GM23338 (cell line): ENCODE measurements around the gene YPEL2. TPM values are rescaled to one million over a fixed set of nuclear protein-coding genes. Genes with fewer than 3 reads are reported as not detected.

Experiments
- CREB1 ChIP-seq: fragments of 250-450 bp; sonication (Bioruptor Pico); IDR thresholded peaks from 2 replicates; pipeline ENCODE4 v1.5.0; 2020; ENCODE audit warnings: low read depth, mild to moderate bottlenecking, moderate library complexity
- EZH2 ChIP-seq: fragments of 200-600 bp; sonication (generic); IDR thresholded peaks from one replicate; pipeline ENCODE4 v1.8.0; 2017; ENCODE audit warnings: antibody characterized with exemption, mild to moderate bottlenecking, low read depth; ENCODE audit not compliant: unreplicated experiment
- JUNB ChIP-seq: IDR thresholded peaks from one replicate; pipeline ENCODE4 v1.6.1; 2016; ENCODE audit warnings: antibody characterized with exemption; ENCODE audit not compliant: unreplicated experiment
- POLR2AphosphoS5 ChIP-seq: IDR thresholded peaks from 2 replicates; pipeline ENCODE4 v1.6.1; 2016; ENCODE audit warnings: antibody characterized with exemption, low read depth
- STAT1 ChIP-seq: IDR thresholded peaks from one replicate; pipeline ENCODE4 v1.6.1; 2016; ENCODE audit warnings: antibody characterized with exemption; ENCODE audit not compliant: unreplicated experiment
- ZNF114 ChIP-seq: fragments of 250-450 bp; sonication (Bioruptor Pico); IDR thresholded peaks from 2 replicates; pipeline ENCODE4 v1.5.0; 2020; ENCODE audit warnings: mild to moderate bottlenecking, moderate library complexity
- ZNF331 ChIP-seq: fragments of 250-450 bp; sonication (Bioruptor Pico); IDR thresholded peaks from 2 replicates; pipeline ENCODE4 v1.5.0; 2020; ENCODE audit warnings: low read depth, mild to moderate bottlenecking, moderate library complexity
- polyA plus RNA-seq: library from polyadenylated mRNA; unstranded; fragments of >200 nt; fragmentation: Nextera tagmentation; extraction: Ambion mirVana; gene quantifications from 2 replicates; pipeline ENCODE4 v1.2.1, GENCODE V29; 2016
- total RNA-seq: library from RNA; depleted of rRNA; stranded (reverse); fragments of >200 nt; shearing (Covaris generic); gene quantifications from 2 replicates; pipeline ENCODE4 v1.2.3, GENCODE V29; 2014
- TF ChIP-seq, protein P1 (sequence below): fragments of 250-450 bp; sonication (Bioruptor Pico); IDR thresholded peaks from 2 replicates; pipeline ENCODE4 v1.5.0; 2020; ENCODE audit warnings: mild to moderate bottlenecking, moderate library complexity
- TF ChIP-seq, protein P2 (sequence below): IDR thresholded peaks from 2 replicates; pipeline ENCODE4 v1.6.1; 2016; ENCODE audit warnings: antibody characterized with exemption
- TF ChIP-seq, protein P3 (sequence below): IDR thresholded peaks from one replicate; pipeline ENCODE4 v1.6.1; 2018; ENCODE audit warnings: antibody characterized with exemption; ENCODE audit not compliant: unreplicated experiment

YPEL2 gene
- total and polyA plus RNA-seq, 2 experiments from 2014 or later = 4.1 to 5.2 TPM

DNA sequence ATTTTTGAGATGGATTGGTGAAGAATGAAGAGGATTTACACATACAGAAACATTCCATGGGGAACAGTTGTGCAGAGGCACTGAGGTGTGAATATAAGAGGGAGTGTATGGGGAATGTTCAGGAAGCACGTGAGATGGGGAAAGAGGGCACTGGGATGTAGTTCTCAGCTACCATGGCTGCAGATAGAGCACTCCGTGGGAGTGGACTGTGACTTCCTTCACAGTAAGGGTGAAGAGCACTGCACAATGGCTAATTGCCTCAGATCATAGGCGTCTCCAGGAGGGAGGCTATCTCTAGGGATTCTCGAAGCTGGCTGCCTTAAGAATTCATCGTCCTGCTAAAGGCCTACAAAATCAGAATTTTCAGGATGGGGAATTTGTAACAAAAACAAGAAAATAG, 7.0 kb downstream of the YPEL2 start (continued):
- TF ChIP-seq, protein P1, sequence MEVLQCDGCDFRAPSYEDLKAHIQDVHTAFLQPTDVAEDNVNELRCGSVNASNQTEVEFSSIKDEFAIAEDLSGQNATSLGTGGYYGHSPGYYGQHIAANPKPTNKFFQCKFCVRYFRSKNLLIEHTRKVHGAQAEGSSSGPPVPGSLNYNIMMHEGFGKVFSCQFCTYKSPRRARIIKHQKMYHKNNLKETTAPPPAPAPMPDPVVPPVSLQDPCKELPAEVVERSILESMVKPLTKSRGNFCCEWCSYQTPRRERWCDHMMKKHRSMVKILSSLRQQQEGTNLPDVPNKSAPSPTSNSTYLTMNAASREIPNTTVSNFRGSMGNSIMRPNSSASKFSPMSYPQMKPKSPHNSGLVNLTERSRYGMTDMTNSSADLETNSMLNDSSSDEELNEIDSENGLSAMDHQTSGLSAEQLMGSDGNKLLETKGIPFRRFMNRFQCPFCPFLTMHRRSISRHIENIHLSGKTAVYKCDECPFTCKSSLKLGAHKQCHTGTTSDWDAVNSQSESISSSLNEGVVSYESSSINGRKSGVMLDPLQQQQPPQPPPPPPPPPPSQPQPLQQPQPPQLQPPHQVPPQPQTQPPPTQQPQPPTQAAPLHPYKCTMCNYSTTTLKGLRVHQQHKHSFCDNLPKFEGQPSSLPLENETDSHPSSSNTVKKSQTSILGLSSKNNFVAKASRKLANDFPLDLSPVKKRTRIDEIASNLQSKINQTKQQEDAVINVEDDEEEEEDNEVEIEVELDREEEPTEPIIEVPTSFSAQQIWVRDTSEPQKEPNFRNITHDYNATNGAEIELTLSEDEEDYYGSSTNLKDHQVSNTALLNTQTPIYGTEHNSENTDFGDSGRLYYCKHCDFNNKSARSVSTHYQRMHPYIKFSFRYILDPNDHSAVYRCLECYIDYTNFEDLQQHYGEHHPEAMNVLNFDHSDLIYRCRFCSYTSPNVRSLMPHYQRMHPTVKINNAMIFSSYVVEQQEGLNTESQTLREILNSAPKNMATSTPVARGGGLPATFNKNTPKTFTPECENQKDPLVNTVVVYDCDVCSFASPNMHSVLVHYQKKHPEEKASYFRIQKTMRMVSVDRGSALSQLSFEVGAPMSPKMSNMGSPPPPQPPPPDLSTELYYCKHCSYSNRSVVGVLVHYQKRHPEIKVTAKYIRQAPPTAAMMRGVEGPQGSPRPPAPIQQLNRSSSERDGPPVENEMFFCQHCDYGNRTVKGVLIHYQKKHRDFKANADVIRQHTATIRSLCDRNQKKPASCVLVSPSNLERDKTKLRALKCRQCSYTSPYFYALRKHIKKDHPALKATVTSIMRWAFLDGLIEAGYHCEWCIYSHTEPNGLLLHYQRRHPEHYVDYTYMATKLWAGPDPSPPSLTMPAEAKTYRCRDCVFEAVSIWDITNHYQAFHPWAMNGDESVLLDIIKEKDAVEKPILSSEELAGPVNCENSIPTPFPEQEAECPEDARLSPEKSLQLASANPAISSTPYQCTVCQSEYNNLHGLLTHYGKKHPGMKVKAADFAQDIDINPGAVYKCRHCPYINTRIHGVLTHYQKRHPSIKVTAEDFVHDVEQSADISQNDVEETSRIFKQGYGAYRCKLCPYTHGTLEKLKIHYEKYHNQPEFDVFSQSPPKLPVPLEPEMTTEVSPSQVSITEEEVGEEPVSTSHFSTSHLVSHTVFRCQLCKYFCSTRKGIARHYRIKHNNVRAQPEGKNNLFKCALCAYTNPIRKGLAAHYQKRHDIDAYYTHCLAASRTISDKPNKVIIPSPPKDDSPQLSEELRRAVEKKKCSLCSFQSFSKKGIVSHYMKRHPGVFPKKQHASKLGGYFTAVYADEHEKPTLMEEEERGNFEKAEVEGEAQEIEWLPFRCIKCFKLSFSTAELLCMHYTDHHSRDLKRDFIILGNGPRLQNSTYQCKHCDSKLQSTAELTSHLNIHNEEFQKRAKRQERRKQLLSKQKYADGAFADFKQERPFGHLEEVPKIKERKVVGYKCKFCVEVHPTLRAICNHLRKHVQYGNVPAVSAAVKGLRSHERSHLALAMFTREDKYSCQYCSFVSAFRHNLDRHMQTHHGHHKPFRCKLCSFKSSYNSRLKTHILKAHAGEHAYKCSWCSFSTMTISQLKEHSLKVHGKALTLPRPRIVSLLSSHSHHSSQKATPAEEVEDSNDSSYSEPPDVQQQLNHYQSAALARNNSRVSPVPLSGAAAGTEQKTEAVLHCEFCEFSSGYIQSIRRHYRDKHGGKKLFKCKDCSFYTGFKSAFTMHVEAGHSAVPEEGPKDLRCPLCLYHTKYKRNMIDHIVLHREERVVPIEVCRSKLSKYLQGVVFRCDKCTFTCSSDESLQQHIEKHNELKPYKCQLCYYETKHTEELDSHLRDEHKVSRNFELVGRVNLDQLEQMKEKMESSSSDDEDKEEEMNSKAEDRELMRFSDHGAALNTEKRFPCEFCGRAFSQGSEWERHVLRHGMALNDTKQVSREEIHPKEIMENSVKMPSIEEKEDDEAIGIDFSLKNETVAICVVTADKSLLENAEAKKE (CRISPR knock-in tag) = no peak
- TF ChIP-seq ZNF114 (CRISPR knock-in tag) (no peak), CREB1 (CRISPR knock-in tag) (no peak), EZH2 (no peak), ZNF331 (CRISPR knock-in tag) (no peak), JUNB (no peak), POLR2AphosphoS5 (no peak), STAT1 (no peak)
- TF ChIP-seq, protein P2, sequence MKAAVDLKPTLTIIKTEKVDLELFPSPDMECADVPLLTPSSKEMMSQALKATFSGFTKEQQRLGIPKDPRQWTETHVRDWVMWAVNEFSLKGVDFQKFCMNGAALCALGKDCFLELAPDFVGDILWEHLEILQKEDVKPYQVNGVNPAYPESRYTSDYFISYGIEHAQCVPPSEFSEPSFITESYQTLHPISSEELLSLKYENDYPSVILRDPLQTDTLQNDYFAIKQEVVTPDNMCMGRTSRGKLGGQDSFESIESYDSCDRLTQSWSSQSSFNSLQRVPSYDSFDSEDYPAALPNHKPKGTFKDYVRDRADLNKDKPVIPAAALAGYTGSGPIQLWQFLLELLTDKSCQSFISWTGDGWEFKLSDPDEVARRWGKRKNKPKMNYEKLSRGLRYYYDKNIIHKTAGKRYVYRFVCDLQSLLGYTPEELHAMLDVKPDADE = no peak
- TF ChIP-seq, protein P3, sequence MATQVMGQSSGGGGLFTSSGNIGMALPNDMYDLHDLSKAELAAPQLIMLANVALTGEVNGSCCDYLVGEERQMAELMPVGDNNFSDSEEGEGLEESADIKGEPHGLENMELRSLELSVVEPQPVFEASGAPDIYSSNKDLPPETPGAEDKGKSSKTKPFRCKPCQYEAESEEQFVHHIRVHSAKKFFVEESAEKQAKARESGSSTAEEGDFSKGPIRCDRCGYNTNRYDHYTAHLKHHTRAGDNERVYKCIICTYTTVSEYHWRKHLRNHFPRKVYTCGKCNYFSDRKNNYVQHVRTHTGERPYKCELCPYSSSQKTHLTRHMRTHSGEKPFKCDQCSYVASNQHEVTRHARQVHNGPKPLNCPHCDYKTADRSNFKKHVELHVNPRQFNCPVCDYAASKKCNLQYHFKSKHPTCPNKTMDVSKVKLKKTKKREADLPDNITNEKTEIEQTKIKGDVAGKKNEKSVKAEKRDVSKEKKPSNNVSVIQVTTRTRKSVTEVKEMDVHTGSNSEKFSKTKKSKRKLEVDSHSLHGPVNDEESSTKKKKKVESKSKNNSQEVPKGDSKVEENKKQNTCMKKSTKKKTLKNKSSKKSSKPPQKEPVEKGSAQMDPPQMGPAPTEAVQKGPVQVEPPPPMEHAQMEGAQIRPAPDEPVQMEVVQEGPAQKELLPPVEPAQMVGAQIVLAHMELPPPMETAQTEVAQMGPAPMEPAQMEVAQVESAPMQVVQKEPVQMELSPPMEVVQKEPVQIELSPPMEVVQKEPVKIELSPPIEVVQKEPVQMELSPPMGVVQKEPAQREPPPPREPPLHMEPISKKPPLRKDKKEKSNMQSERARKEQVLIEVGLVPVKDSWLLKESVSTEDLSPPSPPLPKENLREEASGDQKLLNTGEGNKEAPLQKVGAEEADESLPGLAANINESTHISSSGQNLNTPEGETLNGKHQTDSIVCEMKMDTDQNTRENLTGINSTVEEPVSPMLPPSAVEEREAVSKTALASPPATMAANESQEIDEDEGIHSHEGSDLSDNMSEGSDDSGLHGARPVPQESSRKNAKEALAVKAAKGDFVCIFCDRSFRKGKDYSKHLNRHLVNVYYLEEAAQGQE = no peak
